HepG2 (cell line): Measurements from ENCODE around the gene IL1B. TPM values are rescaled to one million over a fixed set of nuclear protein-coding genes. Genes with fewer than 3 reads are reported as not detected.

Source experiments
- ATF2 ChIP-seq: sonication (generic); formaldehyde crosslinking; IDR thresholded peaks from 2 replicates; pipeline ENCODE4 v1.4.0; 2020; ENCODE audit warnings: missing genetic modification reagents
- CBFB ChIP-seq: sonication (generic); formaldehyde crosslinking; IDR thresholded peaks from 2 replicates; pipeline ENCODE4 v1.4.0; 2020; ENCODE audit warnings: missing genetic modification reagents
- CCDC6 ChIP-seq: sonication (generic); formaldehyde crosslinking; IDR thresholded peaks from 2 replicates; pipeline ENCODE4 v1.8.1; 2022; ENCODE audit warnings: mild to moderate bottlenecking, missing genetic modification reagents, moderate library complexity
- HDAC1 ChIP-seq: sonication (generic); formaldehyde crosslinking; IDR thresholded peaks from 2 replicates; pipeline ENCODE4 v1.5.1; 2020; ENCODE audit warnings: mild to moderate bottlenecking, missing genetic modification reagents
- NFE2L2 ChIP-seq: fragments of 150-350 bp; IDR thresholded peaks from 2 replicates; pipeline ENCODE4 v1.6.1; 2014; ENCODE audit warnings: low read length
- NFRKB ChIP-seq: fragments of 450-650 bp; IDR thresholded peaks from 2 replicates; pipeline ENCODE4 v1.6.1; 2017
- PAXIP1 ChIP-seq: sonication (generic); formaldehyde crosslinking; conservative IDR thresholded peaks from 2 replicates; pipeline ENCODE4 v1.4.0; 2020; ENCODE audit warnings: mild to moderate bottlenecking, missing genetic modification reagents, moderate library complexity
- PHF21A ChIP-seq: sonication (generic); formaldehyde crosslinking; IDR thresholded peaks from 2 replicates; pipeline ENCODE4 v1.5.0; 2020; ENCODE audit warnings: mild to moderate bottlenecking, missing genetic modification reagents
- POLR2A ChIP-seq, 2 experiments: IDR thresholded peaks; 2 replicates each; pipeline ENCODE4 v1.6.1; 2011; ENCODE audit warnings: low read depth in 2 of 2, low read length in 2 of 2, mild to moderate bottlenecking in 1 of 2, moderate library complexity in 1 of 2; ENCODE audit not compliant: insufficient read depth in 1 of 2
- RFX3 ChIP-seq: IDR thresholded peaks from 2 replicates; pipeline ENCODE4 v1.6.1; 2016; ENCODE audit warnings: missing biosample characterization, missing genetic modification reagents
- SOX6 ChIP-seq, 2 experiments: fragments of 450-650 bp in 1 of 2; sonication (generic) in 1 of 2; formaldehyde crosslinking in 1 of 2; IDR thresholded peaks; 2 replicates each; pipeline versions ENCODE4 v1.4.0 to v1.6.1; 2017 to 2020; ENCODE audit warnings: antibody characterized with exemption in 1 of 2, mild to moderate bottlenecking in 1 of 2, missing genetic modification reagents in 1 of 2
- ZC3H13 ChIP-seq: sonication (generic); formaldehyde crosslinking; IDR thresholded peaks from 2 replicates; pipeline ENCODE4 v1.8.1; 2023; ENCODE audit warnings: mild to moderate bottlenecking, missing genetic modification reagents, moderate library complexity
- ZFP36L1 ChIP-seq: sonication (generic); formaldehyde crosslinking; IDR thresholded peaks from 2 replicates; pipeline ENCODE4 v1.8.0; 2022; ENCODE audit warnings: mild to moderate bottlenecking, missing genetic modification reagents, moderate library complexity
- ZNF317 ChIP-seq: sonication (generic); formaldehyde crosslinking; IDR thresholded peaks from 2 replicates; pipeline ENCODE4 v1.5.0; 2020; ENCODE audit warnings: mild to moderate bottlenecking, missing genetic modification reagents
- ZNF362 ChIP-seq: sonication (generic); formaldehyde crosslinking; IDR thresholded peaks from 2 replicates; pipeline ENCODE4 v1.4.0; 2020; ENCODE audit warnings: missing genetic modification reagents, mild to moderate bottlenecking, borderline replicate concordance
- ZNF572 ChIP-seq: sonication (generic); formaldehyde crosslinking; IDR thresholded peaks from 2 replicates; pipeline ENCODE4 v1.5.1; 2020; ENCODE audit warnings: mild to moderate bottlenecking, missing genetic modification reagents
- ZNF607 ChIP-seq: sonication (generic); formaldehyde crosslinking; IDR thresholded peaks from 2 replicates; pipeline ENCODE4 v1.5.1; 2020; ENCODE audit warnings: missing genetic modification reagents, mild to moderate bottlenecking, borderline replicate concordance
- ZNF614 ChIP-seq: IDR thresholded peaks from 2 replicates; pipeline ENCODE4 v1.6.1; 2018; ENCODE audit warnings: missing biosample characterization, missing genetic modification reagents, inconsistent platforms, borderline replicate concordance
- ZNF710 ChIP-seq: sonication (generic); formaldehyde crosslinking; IDR thresholded peaks from 2 replicates; pipeline ENCODE4 v1.5.0; 2020; ENCODE audit warnings: mild to moderate bottlenecking, missing genetic modification reagents, borderline replicate concordance
- polyA plus RNA-seq, 8 experiments: library from polyadenylated mRNA; depleted of rRNA in 3 of 8; stranded (reverse) in 7 of 8; unstranded in 1 of 8; fragments of >200 nt; fragmentation: Illumina TruSeq in 4 of 8; extraction: Trizol in 4 of 8; gene quantifications; 2 replicates each; pipeline versions ENCODE4 v1.2.1 to v1.2.3, GENCODE V29; 2011 to 2016; ENCODE audit warnings: low read depth in 4 of 8, missing spikeins in 1 of 8, mixed read lengths in 1 of 8; ENCODE audit not compliant: insufficient read depth in 1 of 8
- total RNA-seq, 5 experiments: library from RNA; depleted of rRNA; stranded (reverse); fragments of >200 nt; fragmentation: Illumina TruSeq; extraction: Trizol; gene quantifications; 2 replicates each; pipeline ENCODE4 v1.2.3, GENCODE V29; 2016; ENCODE audit warnings: low read depth in 1 of 5

IL1B gene
- total and polyA plus RNA-seq, 2 of the 13 experiments (the other 11 are each of a cell fraction or from before 2014, with no cell fraction given) = 0.18 TPM; not detected in 1

GRCh38 chr2:112803691-112804521 is 32.7 kb downstream of the IL1B start (continued):
- TF ChIP-seq ZNF317 (CRISPR knock-in tag) (0 out of 2 replicates have a peak, but pooled peaks have one; percentile 69), PAXIP1 (CRISPR knock-in tag) (peak; percentile 77), ZC3H13 (CRISPR knock-in tag) (no peak), ZNF572 (CRISPR knock-in tag) (no peak), NFRKB (no peak), PHF21A (0 out of 2 replicates have a peak, but pooled peaks have one; percentile 24), HDAC1 (CRISPR knock-in tag) (peak; percentile 39; the same call in 1 of the 2 replicates), CBFB (CRISPR knock-in tag) (no peak), RFX3 (CRISPR knock-in tag) (peak; percentile 81), ZNF362 (peak; percentile 73; the same call in 1 of the 2 replicates), SOX6 (IDR thresholded peaks at IDR 0.05) (no peak), SOX6 (CRISPR knock-in tag; IDR thresholded peaks at IDR 0.05) (peak; percentile 71), POLR2A (IDR thresholded peaks at IDR 0.05; ENCODE audit: insufficient read depth in 1 of 2, low read depth in 2 of 2, low read length in 2 of 2) (no peak), ZNF614 (peak; percentile 33), NFE2L2 (peak; percentile 83), ZNF710 (CRISPR knock-in tag) (no peak; the same call in 1 of the 2 replicates), ZFP36L1 (CRISPR knock-in tag) (peak; percentile 72; the same call in 1 of the 2 replicates), ZNF607 (CRISPR knock-in tag) (no peak), ATF2 (CRISPR knock-in tag) (no peak), CCDC6 (CRISPR knock-in tag) (no peak)
